HepG2 (cell line): Measurements from ENCODE around the gene ESM1. TPM values are rescaled to one million over a fixed set of nuclear protein-coding genes. Genes with fewer than 3 reads are reported as not detected.

ENCODE experiments used
- ATAC-seq: fragments of 200-7000 bp; cut with Tn5 transposase; 3 replicates; pipeline ENCODE4 v1.9.1; 2020; ENCODE audit warnings: mild to moderate bottlenecking, moderate library complexity
- BruUV-seq: library from RNA; stranded (reverse); fragments of 400-500 nt; replicated peaks from 2 replicates; lab custom pipeline; 2021; lab: Mats Ljungman, UMichigan
- CTCF ChIA-PET: fragments of 300-600 bp; formaldehyde crosslinking; extraction: SDS; loops from one replicate; lab custom pipeline; 2021; ENCODE audit warnings: low total read pairs, inconsistent platforms, low intra/inter-chr PET ratio; lab: Yijun Ruan, JAX
- POLR2A ChIA-PET: fragments of 350-600 bp; sonication (Branson Sonifier 250); formaldehyde crosslinking; loops from one replicate; lab custom pipeline; 2020; ENCODE audit warnings: antibody characterized with exemption, inconsistent platforms; lab: Yijun Ruan, JAX
- DNase-seq: peaks from one replicate; pipeline ENCODE4 v3.0.0-alpha.2; 2015; ENCODE audit warnings: low spot score
- FAIRE-seq: peaks from 3 replicates; lab custom pipeline; 2011; peaks lifted over from hg19 to GRCh38; lab: Jason Lieb, UNC
- H2AFZ ChIP-seq: one replicate; pipeline ENCODE4 v1.6.1; 2011; ENCODE audit warnings: low read length, inconsistent platforms
- H3K27ac ChIP-seq: fragments of 300-600 bp; 3 replicates; pipeline ENCODE4 v1.8.0; 2011; ENCODE audit warnings: mixed run types, mild to moderate bottlenecking, mixed read lengths, low read length, inconsistent platforms; ENCODE audit not compliant: insufficient read depth; ENCODE audit errors: extremely low read length
- H3K27me3 ChIP-seq, 2 experiments: fragments of 200-600 bp in 1 of 2; 2 replicates in 1 of 2; 3 replicates in 1 of 2; pipeline versions ENCODE4 v1.6.0 to v1.8.0; 2011; ENCODE audit warnings: low read length in 2 of 2, mild to moderate bottlenecking in 2 of 2, moderate library complexity in 2 of 2, inconsistent platforms in 1 of 2; ENCODE audit not compliant: insufficient read depth in 2 of 2, control insufficient read depth in 1 of 2
- H3K36me3 ChIP-seq, 2 experiments: fragments of 200-600 bp in 1 of 2; replicated peaks in 1 of 2; 2 replicates in 1 of 2; 3 replicates in 1 of 2; pipeline versions ENCODE4 v1.5.1 to v1.8.0; 2011; ENCODE audit warnings: low read length in 2 of 2, inconsistent platforms in 1 of 2; ENCODE audit not compliant: insufficient read depth in 2 of 2, control insufficient read depth in 1 of 2
- H3K4me1 ChIP-seq: 2 replicates; pipeline ENCODE4 v1.5.1; 2012; ENCODE audit warnings: low read length, inconsistent platforms; ENCODE audit not compliant: insufficient read depth
- H3K4me2 ChIP-seq: 2 replicates; pipeline ENCODE4 v1.6.0; 2011; ENCODE audit warnings: low read depth, low read length, inconsistent platforms
- H3K4me3 ChIP-seq, 3 experiments: fragments of 200-600 bp in 1 of 3; sonication (generic), shearing (Covaris generic) in 1 of 3; replicated peaks in 1 of 3; 2 replicates each; pipeline ENCODE4 v1.5.1; 2011 to 2016; ENCODE audit warnings: low read length in 3 of 3, inconsistent platforms in 2 of 3, low read depth in 2 of 3, mild to moderate bottlenecking in 2 of 3, control low read depth in 1 of 3, mixed read lengths in 1 of 3; ENCODE audit not compliant: insufficient read depth in 1 of 3
- H3K79me2 ChIP-seq: one replicate; pipeline ENCODE4 v1.6.1; 2011; ENCODE audit warnings: low read length, inconsistent platforms; ENCODE audit not compliant: insufficient read depth
- H3K9ac ChIP-seq: 2 replicates; pipeline ENCODE4 v1.6.0; 2011; ENCODE audit warnings: mild to moderate bottlenecking, low read depth, low read length, inconsistent platforms; ENCODE audit not compliant: insufficient read depth
- H3K9me3 ChIP-seq: 2 replicates; pipeline ENCODE4 v1.5.1; 2012; ENCODE audit warnings: mild to moderate bottlenecking, low read length
- H4K20me1 ChIP-seq: 2 replicates; pipeline ENCODE4 v1.6.0; 2011; ENCODE audit warnings: inconsistent platforms, mild to moderate bottlenecking, low read length, moderate library complexity; ENCODE audit not compliant: insufficient read depth
- DPF2 ChIP-seq: sonication (generic); formaldehyde crosslinking; IDR thresholded peaks from 2 replicates; pipeline ENCODE4 v1.4.0; 2020; ENCODE audit warnings: mild to moderate bottlenecking, low read depth, missing genetic modification reagents, borderline replicate concordance
- KDM1A ChIP-seq: IDR thresholded peaks from 2 replicates; pipeline ENCODE4 v1.6.1; 2016; ENCODE audit warnings: missing compliant biosample characterization
- PCBP2 ChIP-seq: fragments of 200-400 bp; formaldehyde crosslinking; optimal IDR thresholded peaks from 2 replicates; pipeline ENCODE3; 2018; ENCODE audit warnings: low read length, low read depth; ENCODE audit not compliant: poor library complexity, severe bottlenecking
- ZNF143 ChIP-seq: sonication (generic); formaldehyde crosslinking; IDR thresholded peaks from 2 replicates; pipeline ENCODE4 v1.4.0; 2020; ENCODE audit warnings: missing genetic modification reagents
- ZNF563 ChIP-seq: sonication (generic); formaldehyde crosslinking; IDR thresholded peaks from 2 replicates; pipeline ENCODE4 v1.8.0; 2022; ENCODE audit warnings: mild to moderate bottlenecking, moderate library complexity, missing genetic modification reagents
- ZNF577 ChIP-seq: sonication (generic); formaldehyde crosslinking; IDR thresholded peaks from 2 replicates; pipeline ENCODE4 v1.4.0; 2020; ENCODE audit warnings: mild to moderate bottlenecking, low read depth, missing genetic modification reagents, borderline replicate concordance
- ZNF605 ChIP-seq: sonication (generic); formaldehyde crosslinking; IDR thresholded peaks from 2 replicates; pipeline ENCODE4 v1.8.0; 2022; ENCODE audit warnings: mild to moderate bottlenecking, missing genetic modification reagents
- ZNF607 ChIP-seq: sonication (generic); formaldehyde crosslinking; IDR thresholded peaks from 2 replicates; pipeline ENCODE4 v1.5.1; 2020; ENCODE audit warnings: missing genetic modification reagents, mild to moderate bottlenecking, borderline replicate concordance
- ZNF839 ChIP-seq: sonication (generic); formaldehyde crosslinking; IDR thresholded peaks from 2 replicates; pipeline ENCODE4 v1.4.0; 2020; ENCODE audit warnings: missing genetic modification reagents, mild to moderate bottlenecking, borderline replicate concordance
- WGBS: methylation state at CpG from one replicate; pipeline ENCODE4 v1.1.6; 2017; ENCODE audit warnings: low lambda C conversion rate; 5-methylcytosine and 5-hydroxymethylcytosine counted together
- in situ Hi-C: cut with HindIII; loops from 2 replicates; pipeline ENCODE4 v1.10.0; 2017; ENCODE audit warnings: low pct_unique_long_range_greater_than_20kb; ENCODE audit not compliant: extremely low pct_ligation_motif_present
- intact Hi-C: fragments of 100-400 bp; cut with micrococcal nuclease; formaldehyde crosslinking; loops from one replicate; pipeline ENCODE4 v1.10.0; 2022; ENCODE audit not compliant: unreplicated experiment
- polyA plus RNA-seq, 8 experiments: library from polyadenylated mRNA; depleted of rRNA in 3 of 8; stranded (reverse) in 7 of 8; unstranded in 1 of 8; fragments of >200 nt; fragmentation: Illumina TruSeq in 4 of 8; extraction: Trizol in 4 of 8; gene quantifications; 2 replicates each; pipeline versions ENCODE4 v1.2.1 to v1.2.3, GENCODE V29; 2011 to 2016; ENCODE audit warnings: low read depth in 4 of 8, missing spikeins in 1 of 8, mixed read lengths in 1 of 8; ENCODE audit not compliant: insufficient read depth in 1 of 8
- total RNA-seq, 5 experiments: library from RNA; depleted of rRNA; stranded (reverse); fragments of >200 nt; fragmentation: Illumina TruSeq; extraction: Trizol; gene quantifications; 2 replicates each; pipeline ENCODE4 v1.2.3, GENCODE V29; 2016; ENCODE audit warnings: low read depth in 1 of 5
- TF ChIP-seq, protein P1 (sequence below): sonication (generic); formaldehyde crosslinking; IDR thresholded peaks from 2 replicates; pipeline ENCODE4 v1.4.0; 2020; ENCODE audit warnings: missing genetic modification reagents, mild to moderate bottlenecking, borderline replicate concordance
- TF ChIP-seq, protein P2 (sequence below): sonication (generic); formaldehyde crosslinking; IDR thresholded peaks from 2 replicates; pipeline ENCODE4 v1.5.0; 2020; ENCODE audit warnings: mild to moderate bottlenecking, low read depth, missing genetic modification reagents, borderline replicate concordance

The ESM1 gene
- total and polyA plus RNA-seq, 2 of the 13 experiments (the other 11 are each of a cell fraction or from before 2014, with no cell fraction given), result not detected

DNA sequence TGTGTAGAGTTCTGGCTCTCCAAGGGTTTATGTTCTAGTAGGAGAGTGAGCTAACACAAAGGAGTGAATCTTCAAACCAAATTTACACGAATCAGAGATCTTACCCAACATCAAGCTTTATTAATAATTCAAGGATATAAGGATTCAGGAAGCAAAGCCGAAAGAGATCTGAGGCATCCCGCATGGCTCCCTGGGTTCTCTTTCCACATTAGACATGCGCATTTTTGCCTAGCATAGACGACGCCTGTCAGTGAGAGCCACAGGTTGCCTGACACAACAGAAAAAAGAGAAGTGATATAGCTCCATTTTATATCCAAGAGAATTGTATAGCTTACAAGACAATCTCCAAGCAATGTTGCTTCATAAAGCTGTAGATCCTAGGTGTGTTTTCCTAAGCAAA, 52.6 kb downstream of the ESM1 start:
- Histone ChIP-seq H3K4me3 (no peak overlapping the region), H3K36me3 (no peaks in the 10 kb centered on the region), H3K4me2 (no peak overlapping the region), H3K27ac (no peak overlapping the region), H2AFZ (no peak overlapping the region), H3K79me2 (no peaks in the 10 kb centered on the region), H3K9ac (no peak overlapping the region), H3K27me3 (peaks cover 0 to 5% of the 10 kb centered on the region in 2 experiments; a peak in 2 of 5 replicates), H4K20me1 (no peaks in the 10 kb centered on the region), H3K4me1 (no peaks in the 10 kb centered on the region), H3K9me3 (no peaks in the 10 kb centered on the region)
- 26% methylated on average over 6 of the region's 6 CpGs for WGBS
- ATAC-seq (no peak), DNase-seq (no peak), FAIRE-seq (no peak)
- TF ChIP-seq KDM1A (CRISPR knock-in tag) (no peak), ZNF143 (no peak), ZNF607 (CRISPR knock-in tag) (no peak), ZNF577 (CRISPR knock-in tag) (no peak), ZNF839 (CRISPR knock-in tag) (no peak), ZNF605 (CRISPR knock-in tag) (no peak), ZNF563 (CRISPR knock-in tag) (no peak), DPF2 (no peak), PCBP2 (no peak)
- TF ChIP-seq, protein P1, sequence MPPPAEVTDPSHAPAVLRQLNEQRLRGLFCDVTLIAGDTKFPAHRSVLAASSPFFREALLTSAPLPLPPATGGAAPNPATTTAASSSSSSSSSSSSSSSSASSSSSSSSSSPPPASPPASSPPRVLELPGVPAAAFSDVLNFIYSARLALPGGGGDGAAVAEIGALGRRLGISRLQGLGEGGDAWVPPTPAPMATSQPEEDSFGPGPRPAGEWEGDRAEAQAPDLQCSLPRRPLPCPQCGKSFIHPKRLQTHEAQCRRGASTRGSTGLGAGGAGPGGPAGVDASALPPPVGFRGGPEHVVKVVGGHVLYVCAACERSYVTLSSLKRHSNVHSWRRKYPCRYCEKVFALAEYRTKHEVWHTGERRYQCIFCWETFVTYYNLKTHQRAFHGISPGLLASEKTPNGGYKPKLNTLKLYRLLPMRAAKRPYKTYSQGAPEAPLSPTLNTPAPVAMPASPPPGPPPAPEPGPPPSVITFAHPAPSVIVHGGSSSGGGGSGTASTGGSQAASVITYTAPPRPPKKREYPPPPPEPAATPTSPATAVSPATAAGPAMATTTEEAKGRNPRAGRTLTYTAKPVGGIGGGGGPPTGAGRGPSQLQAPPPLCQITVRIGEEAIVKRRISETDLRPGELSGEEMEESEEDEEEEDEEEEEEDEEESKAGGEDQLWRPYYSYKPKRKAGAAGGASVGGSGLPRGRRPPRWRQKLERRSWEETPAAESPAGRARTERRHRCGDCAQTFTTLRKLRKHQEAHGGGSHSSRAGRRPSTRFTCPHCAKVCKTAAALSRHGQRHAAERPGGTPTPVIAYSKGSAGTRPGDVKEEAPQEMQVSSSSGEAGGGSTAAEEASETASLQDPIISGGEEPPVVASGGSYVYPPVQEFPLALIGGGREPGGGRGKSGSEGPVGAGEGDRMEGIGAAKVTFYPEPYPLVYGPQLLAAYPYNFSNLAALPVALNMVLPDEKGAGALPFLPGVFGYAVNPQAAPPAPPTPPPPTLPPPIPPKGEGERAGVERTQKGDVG (CRISPR knock-in tag), result no peak
- TF ChIP-seq, protein P2, sequence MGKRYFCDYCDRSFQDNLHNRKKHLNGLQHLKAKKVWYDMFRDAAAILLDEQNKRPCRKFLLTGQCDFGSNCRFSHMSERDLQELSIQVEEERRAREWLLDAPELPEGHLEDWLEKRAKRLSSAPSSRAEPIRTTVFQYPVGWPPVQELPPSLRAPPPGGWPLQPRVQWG (CRISPR knock-in tag), result no peak
- no TSS peak for BruUV-seq
- POLR2A ChIA-PET, result no interaction called here
- intact Hi-C loops (no loop called here), in situ Hi-C loops (no loop called here)
- CTCF ChIA-PET, result no interaction called here
